ENCODE measurements around the gene A2M.

A2M gene

GRCh38 chr12:9124383-9125031 lies 8.8 kb upstream of the A2M start:
- Histone ChIP-seq H3K4me3 (ENCODE audit: low read depth, low read length) (no peak overlapping the region), H3K9me3 (no peaks in the 10 kb centered on the region), H3K27me3 (peaks cover 18% of the 10 kb centered on the region), H3K4me1 (no peaks in the 10 kb centered on the region), H3K36me3 (no peaks in the 10 kb centered on the region)
- no peak for DNase-seq
- no peak for TF ChIP-seq CTCF (IDR thresholded peaks at IDR 0.05; ENCODE audit: low read depth, low read length)

DNA sequence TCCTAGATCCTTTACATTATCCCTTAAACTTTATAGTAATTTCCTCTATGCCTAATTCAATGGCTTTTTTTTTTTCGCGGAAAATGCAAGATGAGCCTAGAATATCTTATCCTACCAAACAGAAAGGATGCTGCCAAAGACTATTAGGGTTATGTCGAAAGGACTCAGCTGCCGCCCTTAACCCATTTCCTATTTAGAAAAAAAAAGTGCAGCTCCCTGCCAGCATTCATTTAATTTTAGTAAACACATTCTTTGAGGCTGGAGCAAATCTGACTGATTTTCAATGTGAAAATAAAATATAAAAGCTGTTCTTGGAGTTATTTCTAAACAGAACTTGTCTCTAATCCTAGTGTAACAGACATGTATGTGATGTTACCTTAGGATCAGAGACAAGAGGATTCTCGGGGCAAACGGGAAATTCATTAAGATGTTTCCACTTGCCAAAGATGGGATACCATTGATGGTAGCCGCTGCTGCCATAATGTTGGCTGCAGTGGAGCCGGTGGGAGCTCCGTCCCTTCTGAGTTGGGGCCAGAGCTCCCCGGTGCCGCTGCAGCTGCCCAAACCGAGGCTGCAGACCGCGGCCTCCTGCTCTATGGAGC lies 8.2 kb upstream of the A2M start:
- no peaks in the 10 kb centered on the region for H3K4me1 ChIP-seq
- peaks cover 18% of the 10 kb centered on the region for H3K27me3 ChIP-seq
- H3K9me3 ChIP-seq: no peaks in the 10 kb centered on the region
- no peaks in the 10 kb centered on the region for H3K36me3 ChIP-seq
- no peak overlapping the region for H3K4me3 ChIP-seq (ENCODE audit: low read depth, low read length)
- DNase-seq: no peak
- TF ChIP-seq CTCF (IDR thresholded peaks at IDR 0.05; ENCODE audit: low read depth, low read length): no peak

- no peak for TF ChIP-seq CTCF (IDR thresholded peaks at IDR 0.05; ENCODE audit: low read depth, low read length)
- no peak overlapping the region for H3K4me3 ChIP-seq (ENCODE audit: low read depth, low read length)
Measured at GRCh38 chr12:9122091-9122609, 6.4 kb upstream of the A2M start.

DNA sequence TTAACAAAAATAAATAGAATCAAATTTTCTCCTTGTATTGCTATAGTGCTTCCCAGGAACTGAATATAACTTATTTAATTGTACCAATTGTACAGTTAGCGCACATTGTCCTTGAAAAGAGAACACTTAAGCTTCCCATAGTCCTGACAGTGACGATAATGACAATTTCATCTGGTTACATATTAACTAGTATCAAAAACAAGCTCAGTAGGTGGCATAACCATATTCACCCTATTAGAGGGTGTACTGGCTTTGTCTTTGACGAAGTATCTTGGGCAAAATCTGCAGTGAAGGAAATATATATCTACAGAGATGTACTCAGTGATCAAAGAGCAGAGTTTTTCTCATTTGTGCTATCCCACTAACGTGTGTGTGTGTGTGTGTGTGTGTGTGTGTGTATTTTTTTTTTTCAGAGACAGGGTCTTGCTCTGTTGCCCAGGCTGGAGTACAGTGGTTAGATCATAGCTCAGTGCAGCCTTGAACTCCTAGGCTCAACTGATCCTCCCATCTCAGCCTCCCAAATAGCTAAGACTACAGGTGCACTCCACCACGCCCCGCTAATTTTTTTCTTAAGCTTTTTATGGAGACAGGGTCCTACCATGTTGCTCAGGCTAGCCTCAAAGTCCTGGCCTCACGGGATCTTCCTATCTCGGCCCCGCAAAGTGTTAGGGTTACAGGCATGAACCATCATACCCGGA lies 4.9 kb upstream of the A2M start:
- no peak for DNase-seq
- Histone ChIP-seq H3K9me3 (no peaks in the 10 kb centered on the region), H3K36me3 (no peaks in the 10 kb centered on the region), H3K4me3 (ENCODE audit: low read depth, low read length) (no peak overlapping the region), H3K4me1 (no peaks in the 10 kb centered on the region), H3K27me3 (peaks cover 21% of the 10 kb centered on the region)
- TF ChIP-seq CTCF (IDR thresholded peaks at IDR 0.05; ENCODE audit: low read depth, low read length): no peak

More at GRCh38 chr12:9122091-9122609, 6.4 kb upstream of the A2M start:
- H3K36me3 ChIP-seq: no peaks in the 10 kb centered on the region
- no peaks in the 10 kb centered on the region for H3K4me1 ChIP-seq
- peaks cover 21% of the 10 kb centered on the region for H3K27me3 ChIP-seq
- no peaks in the 10 kb centered on the region for H3K9me3 ChIP-seq
- no peak for DNase-seq

DNA sequence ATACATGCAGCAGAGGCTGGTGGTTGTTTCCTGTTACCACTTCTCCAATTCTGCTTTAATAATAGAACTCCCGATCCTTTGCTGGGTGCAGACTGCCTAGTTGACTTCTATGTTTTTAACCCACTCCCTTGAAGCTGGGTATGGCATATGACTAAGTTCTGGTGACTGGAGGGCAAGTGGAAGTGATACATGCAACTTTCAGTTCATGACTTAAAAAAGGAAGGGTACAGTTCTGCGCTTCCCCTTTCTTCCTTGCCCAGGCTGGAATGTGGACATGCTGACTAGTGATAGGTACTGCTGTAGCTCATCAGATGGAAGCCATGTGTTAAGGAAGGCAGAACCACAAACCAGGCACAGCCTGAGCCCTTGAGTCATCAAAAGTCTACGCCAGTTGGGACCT lies 2.4 kb upstream of the A2M start:
- Histone ChIP-seq H3K27me3 (peaks cover 4% of the 10 kb centered on the region), H3K36me3 (no peaks in the 10 kb centered on the region), H3K4me1 (no peaks in the 10 kb centered on the region), H3K9me3 (no peaks in the 10 kb centered on the region), H3K4me3 (ENCODE audit: low read depth, low read length) (no peak overlapping the region)
- no peak for DNase-seq
- no peak for TF ChIP-seq CTCF (IDR thresholded peaks at IDR 0.05; ENCODE audit: low read depth, low read length)

- no peak for TF ChIP-seq CTCF (IDR thresholded peaks at IDR 0.05; ENCODE audit: low read depth, low read length)
- DNase-seq: no peak
- peaks cover 3% of the 10 kb centered on the region; the same call in 1 of the 2 replicates for H3K27me3 ChIP-seq
- no peaks in the 10 kb centered on the region for H3K4me1 ChIP-seq
- no peak overlapping the region for H3K4me3 ChIP-seq (ENCODE audit: low read depth, low read length)
- no peaks in the 10 kb centered on the region for H3K9me3 ChIP-seq
- no peaks in the 10 kb centered on the region for H3K36me3 ChIP-seq
Measured at GRCh38 chr12:9114946-9115345, 773 bp downstream of the A2M start.
